ENCODE measurements around the gene KRT79. TPM values are rescaled to one million over a fixed set of nuclear protein-coding genes. Genes with fewer than 3 reads are reported as not detected.

KRT79 gene
- total and polyA plus RNA-seq, 9 of the 15 experiments (the other 6 are each of a cell fraction or from before 2014, with no cell fraction given), result 0.03 to 2.3 (median 0.23) TPM; not detected in 2

DNA sequence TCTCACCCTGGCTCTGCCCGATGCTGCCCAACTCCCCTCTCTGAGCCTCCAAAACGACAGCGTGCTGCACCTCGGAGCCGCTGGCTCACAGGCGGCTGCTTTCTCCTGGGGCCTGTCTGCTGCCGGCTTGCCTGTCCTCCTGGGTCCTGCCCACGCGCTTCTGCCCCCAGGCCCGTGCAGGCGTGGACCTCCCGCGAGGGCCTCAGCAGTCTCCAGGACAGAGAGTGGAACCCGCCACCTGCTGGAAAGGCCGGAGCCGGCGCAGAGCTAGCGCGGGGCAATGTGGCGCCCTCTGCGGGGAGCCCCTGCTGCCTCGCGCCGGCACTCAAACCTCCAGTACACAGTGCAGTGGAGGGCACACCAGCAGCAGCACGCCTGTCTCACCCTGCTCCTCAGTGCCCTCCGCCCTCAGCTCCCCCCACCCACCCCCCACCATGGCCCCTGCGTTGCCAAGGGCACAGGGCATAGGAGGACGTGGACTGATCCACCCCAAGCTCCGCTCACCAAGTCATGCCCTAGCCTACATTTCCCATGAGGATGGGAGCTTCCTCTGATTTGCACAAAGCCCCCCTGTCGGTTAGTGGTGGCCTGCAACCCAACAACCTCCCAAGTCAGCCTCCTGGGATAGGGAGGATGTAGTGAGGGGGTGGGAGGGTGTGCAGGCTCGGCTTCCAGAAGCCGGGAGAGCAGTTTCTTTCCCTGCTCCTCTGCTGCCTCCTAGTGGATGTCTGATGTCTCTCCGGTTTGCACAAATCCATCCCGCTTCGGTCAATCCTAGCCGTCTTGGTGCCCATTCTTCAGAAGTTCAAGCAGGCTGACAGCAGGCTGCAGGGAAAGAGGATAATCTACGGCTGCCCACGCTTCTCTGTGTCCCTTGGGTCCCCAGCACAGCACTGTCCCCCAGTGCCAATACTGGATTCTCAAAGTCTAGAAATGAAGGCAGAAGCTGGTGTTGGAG lies 45.6 kb upstream of the KRT79 start (continued):
- TF ChIP-seq, protein P1, sequence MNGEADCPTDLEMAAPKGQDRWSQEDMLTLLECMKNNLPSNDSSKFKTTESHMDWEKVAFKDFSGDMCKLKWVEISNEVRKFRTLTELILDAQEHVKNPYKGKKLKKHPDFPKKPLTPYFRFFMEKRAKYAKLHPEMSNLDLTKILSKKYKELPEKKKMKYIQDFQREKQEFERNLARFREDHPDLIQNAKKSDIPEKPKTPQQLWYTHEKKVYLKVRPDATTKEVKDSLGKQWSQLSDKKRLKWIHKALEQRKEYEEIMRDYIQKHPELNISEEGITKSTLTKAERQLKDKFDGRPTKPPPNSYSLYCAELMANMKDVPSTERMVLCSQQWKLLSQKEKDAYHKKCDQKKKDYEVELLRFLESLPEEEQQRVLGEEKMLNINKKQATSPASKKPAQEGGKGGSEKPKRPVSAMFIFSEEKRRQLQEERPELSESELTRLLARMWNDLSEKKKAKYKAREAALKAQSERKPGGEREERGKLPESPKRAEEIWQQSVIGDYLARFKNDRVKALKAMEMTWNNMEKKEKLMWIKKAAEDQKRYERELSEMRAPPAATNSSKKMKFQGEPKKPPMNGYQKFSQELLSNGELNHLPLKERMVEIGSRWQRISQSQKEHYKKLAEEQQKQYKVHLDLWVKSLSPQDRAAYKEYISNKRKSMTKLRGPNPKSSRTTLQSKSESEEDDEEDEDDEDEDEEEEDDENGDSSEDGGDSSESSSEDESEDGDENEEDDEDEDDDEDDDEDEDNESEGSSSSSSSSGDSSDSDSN (IDR thresholded peaks at IDR 0.05; ENCODE audit: borderline replicate concordance in 1 of 2, low read depth in 2 of 2, low read length in 2 of 2), result peak in 1 of 2 experiments; percentile 74; a peak in 2 of 4 replicates
- TF ChIP-seq ERF (CRISPR knock-in tag; IDR thresholded peaks at IDR 0.05) (peak; percentile 77; the same call in 1 of the 2 replicates), POLR2G (IDR thresholded peaks at IDR 0.05; ENCODE audit: low read depth, low read length) (peak; percentile 80), ZNF766 (CRISPR knock-in tag; conservative IDR thresholded peaks at IDR 0.05) (peak; percentile 36; the same call in 1 of the 2 replicates), SIN3A (IDR thresholded peaks at IDR 0.05; ENCODE audit: borderline replicate concordance in 2 of 2, control insufficient read depth in 1 of 2, low read depth in 2 of 2, low read length in 2 of 2) (peak in 1 of 2 experiments; percentile 31; a peak in 1 of 4 replicates), RCOR1 (IDR thresholded peaks at IDR 0.05; ENCODE audit: borderline replicate concordance in 1 of 2, low read depth in 2 of 2, low read length in 2 of 2) (peak in 1 of 2 experiments; percentile 74; a peak in 2 of 4 replicates), SAFB (IDR thresholded peaks at IDR 0.05; ENCODE audit: borderline replicate concordance, low read depth, low read length) (peak; percentile 83; the same call in 1 of the 2 replicates), PPARD (CRISPR knock-in tag; IDR thresholded peaks at IDR 0.05) (0 out of 2 replicates have a peak, but pooled peaks have one; percentile 7), FOXA3 (CRISPR knock-in tag; conservative IDR thresholded peaks at IDR 0.05 in 1 of 2, IDR thresholded peaks at IDR 0.05 in 1 of 2) (no peak), MAZ (CRISPR knock-in tag; conservative IDR thresholded peaks at IDR 0.05 in 1 of 2, IDR thresholded peaks at IDR 0.05 in 1 of 2) (peak; percentile 65 to 79), STAT5A (IDR thresholded peaks at IDR 0.05; ENCODE audit: borderline replicate concordance, low read length) (no peak), NBN (IDR thresholded peaks at IDR 0.05; ENCODE audit: low read depth) (peak; percentile 24; the same call in 1 of the 2 replicates), POLR2A (conservative IDR thresholded peaks at IDR 0.05) (peak; percentile 43; the same call in 1 of the 2 replicates), HCFC1 (IDR thresholded peaks at IDR 0.05; ENCODE audit: low read depth, low read length) (peak; percentile 59), MTA2 (IDR thresholded peaks at IDR 0.05; ENCODE audit: low read depth) (peak; percentile 23; the same call in 1 of the 2 replicates), BRD9 (IDR thresholded peaks at IDR 0.05; ENCODE audit: low read depth, partially characterized antibody) (peak; percentile 41), ZNF263 (CRISPR knock-in tag; IDR thresholded peaks at IDR 0.05; ENCODE audit: borderline replicate concordance) (peak; percentile 15; the same call in 1 of the 2 replicates), KLF16 (IDR thresholded peaks at IDR 0.05) (peak; percentile 11; the same call in 1 of the 2 replicates), ZNF24 (IDR thresholded peaks at IDR 0.05) (peak; percentile 54; the same call in 1 of the 2 replicates), HDAC1 (IDR thresholded peaks at IDR 0.05) (peak in 1 of 2 experiments; percentile 67; a peak in 2 of 4 replicates), TRIM24 (IDR thresholded peaks at IDR 0.05) (no peak)
- TF ChIP-seq, protein P2, sequence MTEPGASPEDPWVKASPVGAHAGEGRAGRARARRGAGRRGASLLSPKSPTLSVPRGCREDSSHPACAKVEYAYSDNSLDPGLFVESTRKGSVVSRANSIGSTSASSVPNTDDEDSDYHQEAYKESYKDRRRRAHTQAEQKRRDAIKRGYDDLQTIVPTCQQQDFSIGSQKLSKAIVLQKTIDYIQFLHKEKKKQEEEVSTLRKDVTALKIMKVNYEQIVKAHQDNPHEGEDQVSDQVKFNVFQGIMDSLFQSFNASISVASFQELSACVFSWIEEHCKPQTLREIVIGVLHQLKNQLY (CRISPR knock-in tag; conservative IDR thresholded peaks at IDR 0.05), result no peak
- TF ChIP-seq, protein P3, sequence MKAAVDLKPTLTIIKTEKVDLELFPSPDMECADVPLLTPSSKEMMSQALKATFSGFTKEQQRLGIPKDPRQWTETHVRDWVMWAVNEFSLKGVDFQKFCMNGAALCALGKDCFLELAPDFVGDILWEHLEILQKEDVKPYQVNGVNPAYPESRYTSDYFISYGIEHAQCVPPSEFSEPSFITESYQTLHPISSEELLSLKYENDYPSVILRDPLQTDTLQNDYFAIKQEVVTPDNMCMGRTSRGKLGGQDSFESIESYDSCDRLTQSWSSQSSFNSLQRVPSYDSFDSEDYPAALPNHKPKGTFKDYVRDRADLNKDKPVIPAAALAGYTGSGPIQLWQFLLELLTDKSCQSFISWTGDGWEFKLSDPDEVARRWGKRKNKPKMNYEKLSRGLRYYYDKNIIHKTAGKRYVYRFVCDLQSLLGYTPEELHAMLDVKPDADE (conservative IDR thresholded peaks at IDR 0.05; ENCODE audit: control insufficient read depth, low read depth, low read length), result peak; percentile 47

All from K562 (cell line).